Iris pigment epithelial cell (primary cell): Measurements from ENCODE around the gene NDRG3.
"Not testable (repeated sequence)": the region's sequence is repeated elsewhere in the genome, so short reads cannot be mapped to it uniquely, and the experiment has no call there.

Experiments
- DNase-seq: peaks from one replicate; pipeline ENCODE4 v3.0.0-alpha.2; 2011; ENCODE audit warnings: low read depth

NDRG3 gene

DNA sequence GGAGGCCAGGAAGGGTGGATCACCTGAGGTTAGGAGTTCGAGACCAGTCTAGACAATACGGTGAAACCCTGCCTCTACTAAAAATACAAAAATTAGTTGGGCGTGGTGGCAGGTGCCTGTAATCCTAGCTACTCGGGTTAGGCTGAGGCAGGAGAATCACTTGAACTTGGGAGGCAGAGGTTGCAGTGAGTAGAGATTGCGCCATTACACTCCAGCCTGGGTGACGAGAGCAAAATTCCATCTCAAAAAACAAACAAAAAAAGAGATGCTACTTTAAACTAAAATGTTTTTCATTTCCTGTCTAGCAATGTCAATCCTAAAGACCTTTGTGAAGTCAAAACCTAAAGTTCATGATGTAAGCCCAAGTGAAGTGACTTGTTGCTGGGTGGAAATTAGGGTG, 14.8 kb upstream of the NDRG3 start:
- DNase-seq: peak; percentile 44

DNA sequence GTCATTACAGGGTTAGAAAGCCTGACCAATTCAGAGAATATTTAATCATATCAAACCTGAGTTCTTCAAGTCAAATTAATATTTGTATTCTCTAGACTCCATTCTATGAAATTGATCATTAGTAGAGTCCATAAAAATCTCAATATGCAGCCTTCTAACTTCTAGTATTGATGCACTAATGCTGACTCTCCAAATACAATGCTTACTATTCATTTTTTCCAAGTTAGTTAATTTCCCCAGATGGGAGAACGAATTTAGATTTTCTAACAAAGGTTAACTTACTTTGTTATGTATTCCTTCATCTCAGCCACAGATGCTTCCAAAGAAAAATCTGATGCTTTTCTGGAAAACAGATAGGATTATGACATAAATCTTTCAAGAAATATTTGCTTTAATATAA, 12.4 kb upstream of the NDRG3 start:
- DNase-seq: no peak

DNA sequence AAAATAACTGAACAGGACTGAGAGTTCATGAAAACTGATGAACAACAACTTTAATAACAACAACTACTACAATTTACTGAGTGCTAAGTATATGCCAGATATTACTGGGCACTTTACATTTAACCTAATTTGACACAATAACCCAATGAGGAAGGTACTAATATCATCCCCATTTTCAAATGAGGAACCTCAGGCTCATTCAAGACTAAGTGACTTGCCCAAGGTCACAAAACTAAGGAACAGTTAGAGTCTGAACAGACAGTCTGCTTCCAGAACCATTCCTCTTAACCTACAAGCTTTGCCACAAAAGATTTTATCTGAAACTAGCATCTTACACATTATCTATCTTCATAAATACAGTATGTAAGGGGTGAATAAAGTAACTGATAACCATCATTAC, 10.6 kb upstream of the NDRG3 start:
- no peak for DNase-seq

DNA sequence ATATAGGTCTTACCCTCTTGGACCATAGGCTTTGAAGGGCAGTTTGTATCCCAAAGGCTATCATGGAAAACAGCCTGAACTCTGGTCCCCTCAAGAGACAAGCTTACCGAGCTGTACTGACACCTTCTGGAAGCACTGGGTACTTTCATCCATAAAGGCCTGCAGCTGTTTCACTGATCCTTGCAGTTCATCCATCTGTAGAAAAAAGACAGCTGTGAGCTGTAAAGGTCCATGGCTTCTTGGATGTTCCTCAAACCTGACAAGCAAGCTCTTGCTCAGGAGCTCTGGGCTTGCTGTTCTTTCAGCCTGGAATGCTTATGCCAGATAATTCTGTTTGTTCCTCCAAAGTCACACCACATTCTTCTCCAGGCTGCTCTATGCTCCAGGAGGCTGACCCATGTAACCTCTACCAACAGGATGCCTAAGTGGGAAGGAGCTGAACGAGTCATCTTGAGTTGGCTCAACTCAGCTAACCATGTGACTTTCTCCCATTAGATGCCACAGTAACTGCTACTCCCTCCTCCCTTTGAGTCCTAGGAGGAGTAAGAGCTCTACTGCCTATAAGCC, 8.8 kb upstream of the NDRG3 start:
- peak; percentile 72 for DNase-seq

DNA sequence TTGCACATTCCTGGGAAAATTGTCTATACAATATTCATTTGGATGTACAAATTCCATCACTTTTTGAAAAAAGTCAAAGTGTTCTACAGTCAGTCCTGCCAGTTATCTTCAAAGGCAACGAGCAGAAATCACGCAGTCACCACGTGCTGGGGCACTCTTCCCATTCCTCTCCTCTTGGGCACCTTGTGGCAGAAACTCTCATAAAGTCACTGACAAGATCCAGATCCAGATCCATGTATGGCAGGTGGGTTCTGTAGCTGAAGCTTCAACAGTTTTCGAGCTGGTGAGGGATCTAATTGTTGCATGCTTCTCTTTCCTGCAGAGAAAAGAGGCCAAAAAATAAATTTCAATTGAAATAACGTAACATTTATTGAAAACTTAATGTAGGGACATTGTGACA, 6.7 kb upstream of the NDRG3 start:
- no peak for DNase-seq

DNA sequence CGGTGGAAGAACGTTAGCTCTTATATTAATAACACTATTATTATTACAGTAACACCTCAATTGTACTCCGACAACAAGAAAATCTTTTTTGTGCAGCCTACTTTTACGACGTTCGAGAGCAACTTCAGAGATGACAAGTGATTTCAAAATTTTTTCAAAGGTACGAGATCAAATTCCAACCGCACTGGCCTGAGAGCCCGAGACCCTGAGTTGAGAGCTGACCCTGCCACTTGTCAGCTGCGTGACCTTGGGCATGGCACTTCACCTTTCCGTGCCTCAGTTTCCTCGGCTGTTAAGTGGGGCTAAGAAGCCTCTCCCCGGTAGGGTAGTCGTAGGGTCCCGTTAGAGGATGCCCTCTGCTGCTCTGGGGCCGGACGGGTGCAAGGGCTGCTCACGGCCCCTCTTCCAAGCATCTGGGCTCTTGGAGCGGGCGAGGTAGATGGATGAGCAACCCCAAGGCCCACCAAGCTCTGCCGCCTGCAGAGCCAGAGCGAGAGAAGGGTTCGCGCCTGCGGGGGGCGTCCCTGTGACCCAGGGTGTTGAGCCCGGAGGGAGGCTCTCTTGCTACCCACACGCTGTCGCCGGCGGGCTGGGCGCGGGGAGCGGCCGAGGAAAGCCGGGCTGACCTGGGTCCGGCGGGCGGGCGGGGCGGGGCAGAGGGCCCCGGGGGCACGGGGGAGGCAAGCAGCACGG, 510 bp downstream of the NDRG3 start:
- DNase-seq: no peak

DNA sequence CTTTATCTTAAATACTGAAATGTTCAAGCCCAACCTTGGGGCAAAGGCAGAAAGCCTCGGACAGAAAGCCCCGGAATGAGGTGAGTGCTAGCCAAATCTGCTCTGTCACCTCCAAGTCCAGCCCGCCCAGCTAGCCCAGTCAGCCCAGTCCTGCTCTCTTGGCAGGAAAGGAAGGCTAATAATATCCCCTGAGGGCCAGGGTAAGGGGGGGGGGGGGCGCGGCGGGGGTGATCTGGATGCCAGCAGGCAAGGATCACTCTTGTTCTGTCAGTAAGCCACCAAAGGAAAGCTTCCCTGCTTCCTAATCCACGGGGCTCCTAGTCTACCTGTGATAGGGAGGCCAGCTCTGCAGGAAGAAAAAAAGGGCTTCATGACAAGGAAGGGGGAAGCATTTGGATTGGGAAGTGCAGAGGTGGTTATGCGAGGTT, 1.1 kb downstream of the NDRG3 start:
- DNase-seq: no peak

DNA sequence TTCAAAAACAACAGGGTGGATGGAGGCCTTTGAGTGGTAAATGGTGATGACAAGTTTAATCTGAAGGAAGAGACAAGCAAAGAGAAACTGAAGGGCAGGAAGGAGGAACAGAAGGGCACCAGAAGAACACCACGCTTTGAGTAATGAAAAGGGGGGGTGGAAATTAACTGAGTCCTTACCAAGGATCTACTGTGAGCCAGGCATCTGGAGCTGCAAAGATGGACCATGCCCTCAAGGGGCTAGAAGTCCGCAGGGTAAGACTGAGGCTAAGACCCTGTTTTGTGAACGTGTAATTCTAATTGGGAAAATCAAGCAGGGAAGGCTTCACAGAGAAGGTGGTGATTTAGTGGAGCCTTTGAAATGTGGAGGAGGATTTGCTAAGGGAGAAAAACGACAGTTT, 1.6 kb downstream of the NDRG3 start:
- no peak for DNase-seq

DNA sequence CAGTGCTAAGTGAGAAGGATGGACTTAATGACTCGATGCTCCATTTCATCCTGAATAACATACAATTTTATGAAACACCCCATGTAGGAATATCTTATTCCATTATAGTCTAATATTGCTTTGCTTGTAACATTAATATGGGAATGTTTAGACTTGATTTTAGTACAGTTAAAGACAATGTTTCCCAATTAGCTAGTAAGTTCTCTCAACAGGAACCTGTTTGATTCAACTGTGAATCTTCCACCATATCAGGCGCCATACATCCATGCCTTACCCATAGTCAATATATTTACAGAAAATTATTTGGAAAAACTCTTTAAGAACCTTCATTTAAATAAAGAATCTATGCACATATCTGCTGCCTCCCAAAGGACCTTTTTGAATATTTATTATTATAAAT, 3.3 kb downstream of the NDRG3 start:
- no peak for DNase-seq

DNA sequence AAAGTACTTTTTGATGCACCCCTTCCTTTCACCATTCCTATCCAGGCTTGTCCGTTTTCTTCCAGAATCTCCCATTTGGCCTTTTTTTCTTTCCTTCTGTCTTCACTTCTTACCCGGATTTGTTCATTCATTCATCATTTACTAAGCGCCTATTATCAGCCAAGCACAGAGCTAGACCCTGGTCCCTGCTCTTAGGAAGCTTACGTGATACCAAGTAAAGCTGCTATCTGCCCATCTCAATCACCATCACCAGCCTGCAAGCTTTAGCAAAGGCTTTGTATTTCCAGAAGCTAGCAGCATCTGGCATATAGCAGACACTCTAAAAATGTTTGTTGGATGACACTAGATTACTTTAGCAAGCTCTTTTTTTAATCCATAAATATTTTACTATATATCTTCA, 4.8 kb downstream of the NDRG3 start:
- no peak for DNase-seq

DNA sequence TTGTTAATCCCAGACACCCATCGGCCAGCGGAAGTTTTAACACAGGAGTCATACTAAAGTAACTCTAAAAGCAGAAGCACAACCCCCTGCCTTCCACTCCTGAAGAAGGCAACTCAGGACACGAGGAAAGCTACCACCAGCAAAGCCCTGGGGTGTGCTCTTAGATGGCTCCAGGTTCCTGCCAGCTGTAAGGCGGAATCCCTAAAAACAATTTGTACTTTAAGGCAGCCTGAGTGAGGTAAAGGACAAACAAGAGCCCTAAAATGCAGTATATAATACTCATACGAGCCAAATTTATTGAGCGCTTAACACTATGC, 8.7 kb downstream of the NDRG3 start:
- no peak for DNase-seq

DNA sequence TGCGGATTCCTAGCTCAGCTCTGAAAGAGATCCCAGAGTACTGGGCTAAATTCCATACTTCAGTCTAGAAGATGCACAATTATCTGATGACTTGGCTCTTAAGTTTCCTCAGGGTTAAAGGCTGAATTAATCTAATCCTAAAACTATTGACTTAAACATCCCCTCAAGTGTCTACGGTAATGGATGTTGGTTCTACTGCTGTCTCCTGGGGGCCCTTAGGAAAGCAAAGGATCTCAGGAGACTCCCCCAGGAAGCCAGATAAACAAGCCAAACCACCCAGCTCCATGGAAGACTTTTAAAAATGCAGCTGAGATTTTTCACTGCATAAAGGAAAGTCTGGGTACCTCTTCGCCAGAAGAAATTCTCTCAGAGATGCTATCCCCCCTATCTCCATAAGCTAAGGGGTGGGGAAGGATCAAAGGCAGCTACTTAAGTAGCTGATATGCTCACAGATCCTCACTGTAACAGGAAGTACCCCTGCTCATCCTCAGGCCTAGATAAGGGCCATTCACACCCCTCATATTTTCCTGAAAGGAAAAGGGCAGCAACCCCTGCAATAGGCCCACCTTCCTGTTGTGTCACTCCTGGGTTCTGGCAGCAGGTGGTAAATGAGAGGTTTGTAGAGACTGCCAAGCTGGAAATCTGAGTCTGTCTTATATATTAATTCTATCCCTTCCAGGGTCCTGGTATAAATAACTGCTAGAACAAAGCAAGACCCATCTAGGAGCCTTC, 9.3 kb downstream of the NDRG3 start:
- no peak for DNase-seq

DNA sequence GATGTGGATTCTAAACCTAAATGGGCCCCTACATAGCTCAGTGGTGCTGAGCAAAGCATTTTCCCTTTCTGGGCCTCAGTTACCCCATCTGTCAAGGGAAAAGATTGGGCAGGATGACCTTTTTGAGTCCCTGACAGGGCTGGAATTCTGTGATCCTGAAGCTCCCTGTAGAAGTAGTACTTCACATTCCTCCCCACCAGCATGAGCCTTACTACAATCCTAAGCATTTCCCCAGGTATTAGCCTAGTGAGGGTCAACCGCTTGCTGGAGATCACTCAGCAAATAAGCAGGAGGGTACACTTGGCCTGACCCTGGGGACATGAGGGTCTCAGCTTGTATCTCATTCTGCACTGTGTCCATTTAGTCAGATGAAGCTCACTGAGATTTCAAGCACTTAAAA, 13.4 kb downstream of the NDRG3 start:
- DNase-seq: no peak

DNA sequence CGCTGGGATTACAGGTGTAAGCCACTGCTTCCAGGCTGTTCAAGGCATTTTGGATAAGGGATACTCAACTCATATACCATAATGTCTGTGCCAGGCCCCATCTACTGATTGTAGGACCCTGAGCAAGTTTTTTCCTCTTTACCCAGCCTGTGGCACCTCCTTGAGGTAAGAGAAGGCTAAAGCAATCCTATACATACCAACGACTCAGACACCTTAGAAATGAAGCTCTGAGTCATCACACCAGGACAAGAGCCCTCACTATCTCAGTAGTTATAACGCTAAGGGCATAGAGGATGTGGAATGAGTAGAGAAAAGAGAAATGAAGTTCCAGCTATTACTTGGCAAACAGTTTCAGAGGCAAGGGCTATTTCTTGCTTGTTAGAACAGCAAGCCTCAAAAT, 16.9 kb downstream of the NDRG3 start:
- DNase-seq: peak; percentile 50

DNA sequence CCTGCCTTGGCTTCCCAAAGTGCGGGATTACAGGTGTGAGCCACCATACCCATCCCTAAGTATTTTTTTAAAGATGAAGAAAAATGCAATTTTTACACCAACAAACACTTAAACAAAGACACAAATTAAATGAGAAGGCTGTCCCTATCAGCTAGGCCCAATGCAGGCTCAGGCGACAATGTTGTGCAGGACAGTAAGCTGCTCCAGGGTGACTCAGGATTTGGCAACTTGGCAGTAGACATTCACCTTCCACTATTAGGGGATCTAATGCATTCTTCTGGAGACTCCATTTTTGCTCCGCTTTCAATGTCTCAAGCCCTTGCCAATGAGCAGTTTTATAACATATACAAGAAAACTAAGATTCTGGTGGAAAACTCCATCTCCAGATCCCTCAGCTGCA, 19.7 kb downstream of the NDRG3 start:
- DNase-seq: no peak

DNA sequence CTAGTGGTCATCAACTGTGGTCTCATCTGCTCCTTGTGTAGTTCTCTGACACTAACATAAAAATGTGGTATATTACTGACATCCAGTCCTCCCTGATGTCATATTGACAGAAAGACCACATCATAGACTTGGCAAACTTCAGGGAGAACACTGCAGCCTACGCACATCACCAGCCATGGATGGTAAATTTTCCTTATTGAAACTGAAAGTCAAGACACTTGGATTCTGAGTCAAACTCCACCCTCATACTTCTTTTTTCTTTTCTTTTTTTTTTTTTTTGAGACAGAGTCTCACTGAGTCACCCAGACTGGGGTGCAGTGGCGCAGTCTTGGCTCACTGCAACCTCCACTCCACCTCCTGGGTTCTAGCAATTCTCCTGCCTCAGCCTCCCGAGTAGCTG, 25.4 kb downstream of the NDRG3 start:
- DNase-seq: peak; percentile 30

DNA sequence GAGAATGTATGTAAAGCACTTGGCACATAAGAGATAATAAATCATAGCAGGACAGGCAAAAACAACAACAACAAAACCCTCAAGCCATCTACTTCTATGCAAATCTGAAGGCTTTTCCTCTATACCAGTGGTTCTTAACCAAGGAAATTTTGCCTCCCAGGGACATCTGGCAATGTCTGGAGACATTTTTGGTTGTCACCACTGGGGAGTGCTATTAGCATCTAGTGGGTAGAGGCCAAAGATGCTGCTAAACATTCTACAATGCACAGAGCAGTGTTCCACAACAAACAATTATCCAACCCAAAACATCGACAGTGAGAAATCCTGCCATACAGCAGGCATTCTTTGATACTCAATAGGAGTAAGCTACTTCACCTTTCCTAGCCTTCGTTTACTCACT, 28.2 kb downstream of the NDRG3 start:
- DNase-seq: no peak

DNA sequence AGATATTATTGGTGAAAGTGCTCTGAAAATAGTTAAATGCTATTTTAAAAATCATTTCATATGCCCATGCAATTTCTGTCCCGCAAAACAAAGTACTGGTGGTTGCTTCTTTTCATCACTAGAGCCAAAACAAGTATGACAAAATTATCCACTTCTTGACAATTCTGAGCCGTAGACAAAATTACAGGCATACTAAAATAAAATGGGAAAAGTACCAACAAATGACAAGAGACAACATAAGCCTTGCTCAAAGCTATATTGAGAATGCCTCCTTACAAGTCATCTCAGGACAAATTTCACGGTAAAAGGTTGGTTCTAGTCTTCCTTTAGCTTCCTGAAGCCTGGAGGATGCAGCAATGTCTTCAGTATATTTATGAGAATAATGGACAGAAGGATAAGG, 28.9 kb downstream of the NDRG3 start:
- DNase-seq: no peak

DNA sequence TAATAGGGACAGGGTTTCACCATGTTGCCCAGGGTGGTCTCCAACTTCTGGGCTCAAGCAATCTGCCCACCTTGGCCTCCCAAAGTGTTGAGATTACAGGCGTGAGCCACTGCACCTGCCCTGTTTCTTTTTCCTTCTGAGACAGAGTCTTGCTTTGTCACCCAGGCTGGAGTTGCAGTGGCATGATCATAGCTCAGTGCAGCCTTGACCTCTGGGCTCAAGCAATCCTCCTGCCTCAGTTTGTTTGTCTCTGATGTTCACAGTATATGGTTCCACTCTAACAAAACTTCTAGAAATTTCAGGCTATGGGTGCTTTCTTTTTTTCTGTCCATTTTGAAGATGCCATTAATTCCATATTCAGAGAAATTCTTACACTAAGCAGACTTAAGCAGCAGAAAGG, 33.1 kb downstream of the NDRG3 start:
- no peak for DNase-seq

DNA sequence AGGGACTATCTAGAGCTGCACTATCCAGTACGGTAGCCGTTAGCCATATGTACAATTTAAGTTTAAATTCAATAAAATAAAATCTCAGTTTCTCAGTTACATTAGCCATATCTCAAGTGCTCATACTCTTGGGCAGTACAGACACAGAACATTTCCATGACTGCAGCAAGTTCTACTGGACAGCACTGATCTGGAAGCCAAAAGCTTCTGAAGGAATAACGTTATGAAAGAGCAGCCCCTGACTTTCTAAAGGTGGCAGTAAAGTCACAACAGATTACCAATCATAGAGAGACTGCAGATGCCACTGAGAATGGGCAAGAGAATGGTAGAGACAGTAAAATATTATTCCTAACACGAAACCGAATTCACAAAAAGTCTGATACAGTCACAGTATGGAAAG, 36.8 kb downstream of the NDRG3 start:
- no peak for DNase-seq

DNA sequence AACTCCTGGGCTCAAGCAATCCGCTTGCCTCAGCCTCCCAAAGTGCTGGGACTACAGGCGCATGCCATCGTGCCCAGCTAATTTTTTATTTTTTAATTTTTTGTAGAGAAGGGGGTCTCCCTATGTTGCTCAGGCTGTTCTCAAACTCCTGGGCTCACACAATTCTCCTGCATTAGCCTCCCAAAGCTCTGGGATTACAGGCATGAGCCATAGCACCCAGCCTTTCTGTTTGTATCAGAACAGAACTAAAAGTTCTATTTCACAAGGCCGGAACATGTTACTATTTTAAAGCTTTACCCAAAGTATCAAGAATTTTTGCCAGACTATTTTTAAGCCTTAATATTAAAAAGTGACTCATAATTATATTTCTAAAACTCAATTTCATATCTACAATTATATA, 42.4 kb downstream of the NDRG3 start:
- no peak for DNase-seq

DNA sequence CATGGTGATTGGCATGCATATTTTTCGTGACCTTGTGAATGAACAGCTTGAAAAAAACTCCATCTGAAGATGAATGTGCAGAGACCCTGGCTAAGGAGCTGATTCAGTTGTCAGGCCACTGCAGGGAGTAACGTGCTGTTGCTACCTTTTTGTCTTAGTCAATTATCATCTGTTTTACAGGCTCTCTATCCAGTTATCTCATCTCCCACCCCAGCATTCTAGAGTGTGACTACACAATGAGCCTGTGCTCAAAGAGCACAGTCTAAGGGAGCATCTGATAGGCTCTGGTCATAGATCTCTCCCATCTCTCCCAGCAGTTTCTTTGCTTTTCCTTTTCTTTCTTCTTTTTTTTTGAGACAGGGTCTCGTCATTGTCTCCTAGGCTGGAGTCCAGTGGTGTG, 45.5 kb downstream of the NDRG3 start:
- DNase-seq: no peak

DNA sequence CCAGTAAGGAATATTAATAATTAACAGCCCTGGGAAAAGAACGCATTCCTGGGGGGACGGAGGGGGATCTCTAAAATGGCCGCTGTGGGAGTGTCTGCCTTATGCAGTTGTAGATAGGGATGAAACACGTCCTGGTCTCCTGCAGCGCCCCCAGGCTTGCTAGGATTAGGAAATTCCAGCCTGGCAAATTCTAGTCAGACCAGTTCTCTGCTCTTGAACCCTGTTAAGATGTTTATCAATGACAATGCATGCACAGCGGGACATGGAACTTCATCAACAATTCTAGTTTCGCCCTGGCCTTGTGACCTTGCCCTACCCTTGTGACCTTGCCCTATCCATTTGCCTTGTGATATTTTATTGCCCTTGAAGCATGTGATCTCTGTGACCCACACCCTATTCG, 50.4 kb downstream of the NDRG3 start:
- DNase-seq: not testable (repeated sequence)

DNA sequence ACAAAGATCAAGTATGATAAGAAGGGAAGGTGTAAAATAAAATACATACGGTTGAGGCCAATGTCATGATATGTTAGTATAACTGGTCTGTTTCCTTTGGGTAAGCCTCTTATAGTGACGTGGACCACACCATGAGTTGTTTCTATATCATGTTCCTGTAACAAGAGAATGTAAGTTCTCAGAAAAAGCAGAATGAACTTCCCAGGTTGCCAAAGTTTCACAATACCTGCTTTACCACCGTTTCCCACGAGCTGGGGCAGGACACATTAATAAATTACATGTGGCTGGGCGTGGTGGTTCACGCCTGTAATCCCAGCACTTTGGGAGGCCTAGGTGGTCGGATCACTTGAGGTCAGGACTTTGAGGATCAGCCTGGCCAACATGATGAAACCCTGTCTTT, 57.3 kb downstream of the NDRG3 start:
- peak; percentile 4 for DNase-seq
